ENCODE measurements around the gene SEPHS2. TPM values are rescaled to one million over a fixed set of nuclear protein-coding genes. Genes with fewer than 3 reads are reported as not detected.

SEPHS2 gene
- total and polyA plus RNA-seq, 2 experiments from 2014 or later: 29.7 to 43.0 TPM

DNA sequence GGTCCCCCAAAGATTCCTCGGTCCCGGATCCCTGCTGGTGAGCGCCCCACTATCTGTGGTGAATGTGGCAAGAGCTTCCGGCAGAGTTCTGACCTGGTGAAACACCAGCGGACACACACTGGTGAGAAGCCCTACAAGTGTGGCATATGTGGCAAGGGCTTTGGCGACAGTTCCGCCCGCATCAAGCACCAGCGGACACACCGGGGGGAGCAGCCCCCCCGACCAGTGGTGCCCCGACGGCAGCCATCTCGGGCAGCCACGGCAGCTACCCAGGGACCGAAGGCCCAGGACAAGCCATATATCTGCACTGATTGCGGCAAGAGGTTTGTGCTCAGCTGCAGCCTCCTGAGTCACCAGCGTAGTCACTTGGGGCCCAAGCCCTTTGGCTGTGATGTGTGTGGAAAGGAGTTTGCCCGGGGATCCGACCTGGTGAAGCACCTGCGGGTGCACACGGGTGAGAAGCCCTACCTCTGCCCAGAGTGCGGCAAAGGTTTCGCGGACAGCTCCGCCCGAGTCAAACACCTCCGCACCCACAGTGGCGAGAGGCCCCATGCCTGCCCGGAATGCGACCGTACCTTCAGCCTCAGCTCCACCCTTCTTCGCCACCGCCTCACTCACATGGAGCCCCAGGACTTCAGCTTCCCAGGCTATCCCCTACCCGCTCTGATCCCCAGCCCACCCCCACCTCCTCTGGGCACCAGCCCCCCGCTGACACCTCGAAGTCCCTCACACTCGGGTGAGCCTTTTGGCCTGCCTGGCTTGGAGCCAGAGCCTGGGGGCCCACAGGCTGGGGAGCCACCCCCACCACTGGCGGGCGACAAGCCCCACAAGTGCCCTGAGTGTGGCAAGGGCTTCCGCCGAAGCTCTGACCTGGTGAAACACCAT, 47.7 kb downstream of the SEPHS2 start:
- peaks cover 20% of the 10 kb centered on the region for H3K79me2 ChIP-seq (replicated peaks; ENCODE audit: insufficient read depth)
- peaks cover 40% of the 10 kb centered on the region for H3K4me1 Mint-ChIP-seq
- H3K4me2 ChIP-seq: no peak overlapping the region
- H2AFZ ChIP-seq: no peak overlapping the region
- no peak overlapping the region for H3K4me3 ChIP-seq
- H4K20me1 ChIP-seq (replicated peaks; ENCODE audit: insufficient read depth): peaks cover 15% of the 10 kb centered on the region; the same call in 1 of the 2 replicates
- H3K4me3 Mint-ChIP-seq: no peak overlapping the region
- no peak overlapping the region for H3K27ac ChIP-seq (ENCODE audit: low read depth)
- no peaks in the 10 kb centered on the region for H3K9me3 Mint-ChIP-seq
- H3K9me2 ChIP-seq (ENCODE audit: insufficient read depth): no peaks in the 10 kb centered on the region
- no peak for DNase-seq (ENCODE audit: low spot score)
- TF ChIP-seq POLR2AphosphoS5 (IDR thresholded peaks at IDR 0.05; ENCODE audit: low read depth) (no peak), ZNF114 (CRISPR knock-in tag; IDR thresholded peaks at IDR 0.05) (no peak), STAT1 (IDR thresholded peaks at IDR 0.05; ENCODE audit: unreplicated experiment) (no peak), EZH2 (IDR thresholded peaks at IDR 0.05; ENCODE audit: low read depth, unreplicated experiment) (no peak), ZNF331 (CRISPR knock-in tag; IDR thresholded peaks at IDR 0.05; ENCODE audit: low read depth) (no peak), EZH2phosphoT487 (IDR thresholded peaks at IDR 0.05; ENCODE audit: unreplicated experiment) (no peak), NANOG (IDR thresholded peaks at IDR 0.05; ENCODE audit: borderline replicate concordance) (no peak), JUNB (IDR thresholded peaks at IDR 0.05; ENCODE audit: unreplicated experiment) (no peak), CREB1 (CRISPR knock-in tag; IDR thresholded peaks at IDR 0.05; ENCODE audit: low read depth) (no peak)
- TF ChIP-seq, protein P1, sequence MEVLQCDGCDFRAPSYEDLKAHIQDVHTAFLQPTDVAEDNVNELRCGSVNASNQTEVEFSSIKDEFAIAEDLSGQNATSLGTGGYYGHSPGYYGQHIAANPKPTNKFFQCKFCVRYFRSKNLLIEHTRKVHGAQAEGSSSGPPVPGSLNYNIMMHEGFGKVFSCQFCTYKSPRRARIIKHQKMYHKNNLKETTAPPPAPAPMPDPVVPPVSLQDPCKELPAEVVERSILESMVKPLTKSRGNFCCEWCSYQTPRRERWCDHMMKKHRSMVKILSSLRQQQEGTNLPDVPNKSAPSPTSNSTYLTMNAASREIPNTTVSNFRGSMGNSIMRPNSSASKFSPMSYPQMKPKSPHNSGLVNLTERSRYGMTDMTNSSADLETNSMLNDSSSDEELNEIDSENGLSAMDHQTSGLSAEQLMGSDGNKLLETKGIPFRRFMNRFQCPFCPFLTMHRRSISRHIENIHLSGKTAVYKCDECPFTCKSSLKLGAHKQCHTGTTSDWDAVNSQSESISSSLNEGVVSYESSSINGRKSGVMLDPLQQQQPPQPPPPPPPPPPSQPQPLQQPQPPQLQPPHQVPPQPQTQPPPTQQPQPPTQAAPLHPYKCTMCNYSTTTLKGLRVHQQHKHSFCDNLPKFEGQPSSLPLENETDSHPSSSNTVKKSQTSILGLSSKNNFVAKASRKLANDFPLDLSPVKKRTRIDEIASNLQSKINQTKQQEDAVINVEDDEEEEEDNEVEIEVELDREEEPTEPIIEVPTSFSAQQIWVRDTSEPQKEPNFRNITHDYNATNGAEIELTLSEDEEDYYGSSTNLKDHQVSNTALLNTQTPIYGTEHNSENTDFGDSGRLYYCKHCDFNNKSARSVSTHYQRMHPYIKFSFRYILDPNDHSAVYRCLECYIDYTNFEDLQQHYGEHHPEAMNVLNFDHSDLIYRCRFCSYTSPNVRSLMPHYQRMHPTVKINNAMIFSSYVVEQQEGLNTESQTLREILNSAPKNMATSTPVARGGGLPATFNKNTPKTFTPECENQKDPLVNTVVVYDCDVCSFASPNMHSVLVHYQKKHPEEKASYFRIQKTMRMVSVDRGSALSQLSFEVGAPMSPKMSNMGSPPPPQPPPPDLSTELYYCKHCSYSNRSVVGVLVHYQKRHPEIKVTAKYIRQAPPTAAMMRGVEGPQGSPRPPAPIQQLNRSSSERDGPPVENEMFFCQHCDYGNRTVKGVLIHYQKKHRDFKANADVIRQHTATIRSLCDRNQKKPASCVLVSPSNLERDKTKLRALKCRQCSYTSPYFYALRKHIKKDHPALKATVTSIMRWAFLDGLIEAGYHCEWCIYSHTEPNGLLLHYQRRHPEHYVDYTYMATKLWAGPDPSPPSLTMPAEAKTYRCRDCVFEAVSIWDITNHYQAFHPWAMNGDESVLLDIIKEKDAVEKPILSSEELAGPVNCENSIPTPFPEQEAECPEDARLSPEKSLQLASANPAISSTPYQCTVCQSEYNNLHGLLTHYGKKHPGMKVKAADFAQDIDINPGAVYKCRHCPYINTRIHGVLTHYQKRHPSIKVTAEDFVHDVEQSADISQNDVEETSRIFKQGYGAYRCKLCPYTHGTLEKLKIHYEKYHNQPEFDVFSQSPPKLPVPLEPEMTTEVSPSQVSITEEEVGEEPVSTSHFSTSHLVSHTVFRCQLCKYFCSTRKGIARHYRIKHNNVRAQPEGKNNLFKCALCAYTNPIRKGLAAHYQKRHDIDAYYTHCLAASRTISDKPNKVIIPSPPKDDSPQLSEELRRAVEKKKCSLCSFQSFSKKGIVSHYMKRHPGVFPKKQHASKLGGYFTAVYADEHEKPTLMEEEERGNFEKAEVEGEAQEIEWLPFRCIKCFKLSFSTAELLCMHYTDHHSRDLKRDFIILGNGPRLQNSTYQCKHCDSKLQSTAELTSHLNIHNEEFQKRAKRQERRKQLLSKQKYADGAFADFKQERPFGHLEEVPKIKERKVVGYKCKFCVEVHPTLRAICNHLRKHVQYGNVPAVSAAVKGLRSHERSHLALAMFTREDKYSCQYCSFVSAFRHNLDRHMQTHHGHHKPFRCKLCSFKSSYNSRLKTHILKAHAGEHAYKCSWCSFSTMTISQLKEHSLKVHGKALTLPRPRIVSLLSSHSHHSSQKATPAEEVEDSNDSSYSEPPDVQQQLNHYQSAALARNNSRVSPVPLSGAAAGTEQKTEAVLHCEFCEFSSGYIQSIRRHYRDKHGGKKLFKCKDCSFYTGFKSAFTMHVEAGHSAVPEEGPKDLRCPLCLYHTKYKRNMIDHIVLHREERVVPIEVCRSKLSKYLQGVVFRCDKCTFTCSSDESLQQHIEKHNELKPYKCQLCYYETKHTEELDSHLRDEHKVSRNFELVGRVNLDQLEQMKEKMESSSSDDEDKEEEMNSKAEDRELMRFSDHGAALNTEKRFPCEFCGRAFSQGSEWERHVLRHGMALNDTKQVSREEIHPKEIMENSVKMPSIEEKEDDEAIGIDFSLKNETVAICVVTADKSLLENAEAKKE (CRISPR knock-in tag; IDR thresholded peaks at IDR 0.05): no peak
- TF ChIP-seq, protein P2, sequence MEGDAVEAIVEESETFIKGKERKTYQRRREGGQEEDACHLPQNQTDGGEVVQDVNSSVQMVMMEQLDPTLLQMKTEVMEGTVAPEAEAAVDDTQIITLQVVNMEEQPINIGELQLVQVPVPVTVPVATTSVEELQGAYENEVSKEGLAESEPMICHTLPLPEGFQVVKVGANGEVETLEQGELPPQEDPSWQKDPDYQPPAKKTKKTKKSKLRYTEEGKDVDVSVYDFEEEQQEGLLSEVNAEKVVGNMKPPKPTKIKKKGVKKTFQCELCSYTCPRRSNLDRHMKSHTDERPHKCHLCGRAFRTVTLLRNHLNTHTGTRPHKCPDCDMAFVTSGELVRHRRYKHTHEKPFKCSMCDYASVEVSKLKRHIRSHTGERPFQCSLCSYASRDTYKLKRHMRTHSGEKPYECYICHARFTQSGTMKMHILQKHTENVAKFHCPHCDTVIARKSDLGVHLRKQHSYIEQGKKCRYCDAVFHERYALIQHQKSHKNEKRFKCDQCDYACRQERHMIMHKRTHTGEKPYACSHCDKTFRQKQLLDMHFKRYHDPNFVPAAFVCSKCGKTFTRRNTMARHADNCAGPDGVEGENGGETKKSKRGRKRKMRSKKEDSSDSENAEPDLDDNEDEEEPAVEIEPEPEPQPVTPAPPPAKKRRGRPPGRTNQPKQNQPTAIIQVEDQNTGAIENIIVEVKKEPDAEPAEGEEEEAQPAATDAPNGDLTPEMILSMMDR (conservative IDR thresholded peaks at IDR 0.05; ENCODE audit: low read depth in 2 of 2): no peak
- TF ChIP-seq, protein P3, sequence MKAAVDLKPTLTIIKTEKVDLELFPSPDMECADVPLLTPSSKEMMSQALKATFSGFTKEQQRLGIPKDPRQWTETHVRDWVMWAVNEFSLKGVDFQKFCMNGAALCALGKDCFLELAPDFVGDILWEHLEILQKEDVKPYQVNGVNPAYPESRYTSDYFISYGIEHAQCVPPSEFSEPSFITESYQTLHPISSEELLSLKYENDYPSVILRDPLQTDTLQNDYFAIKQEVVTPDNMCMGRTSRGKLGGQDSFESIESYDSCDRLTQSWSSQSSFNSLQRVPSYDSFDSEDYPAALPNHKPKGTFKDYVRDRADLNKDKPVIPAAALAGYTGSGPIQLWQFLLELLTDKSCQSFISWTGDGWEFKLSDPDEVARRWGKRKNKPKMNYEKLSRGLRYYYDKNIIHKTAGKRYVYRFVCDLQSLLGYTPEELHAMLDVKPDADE (IDR thresholded peaks at IDR 0.05): no peak
- TF ChIP-seq, protein P4, sequence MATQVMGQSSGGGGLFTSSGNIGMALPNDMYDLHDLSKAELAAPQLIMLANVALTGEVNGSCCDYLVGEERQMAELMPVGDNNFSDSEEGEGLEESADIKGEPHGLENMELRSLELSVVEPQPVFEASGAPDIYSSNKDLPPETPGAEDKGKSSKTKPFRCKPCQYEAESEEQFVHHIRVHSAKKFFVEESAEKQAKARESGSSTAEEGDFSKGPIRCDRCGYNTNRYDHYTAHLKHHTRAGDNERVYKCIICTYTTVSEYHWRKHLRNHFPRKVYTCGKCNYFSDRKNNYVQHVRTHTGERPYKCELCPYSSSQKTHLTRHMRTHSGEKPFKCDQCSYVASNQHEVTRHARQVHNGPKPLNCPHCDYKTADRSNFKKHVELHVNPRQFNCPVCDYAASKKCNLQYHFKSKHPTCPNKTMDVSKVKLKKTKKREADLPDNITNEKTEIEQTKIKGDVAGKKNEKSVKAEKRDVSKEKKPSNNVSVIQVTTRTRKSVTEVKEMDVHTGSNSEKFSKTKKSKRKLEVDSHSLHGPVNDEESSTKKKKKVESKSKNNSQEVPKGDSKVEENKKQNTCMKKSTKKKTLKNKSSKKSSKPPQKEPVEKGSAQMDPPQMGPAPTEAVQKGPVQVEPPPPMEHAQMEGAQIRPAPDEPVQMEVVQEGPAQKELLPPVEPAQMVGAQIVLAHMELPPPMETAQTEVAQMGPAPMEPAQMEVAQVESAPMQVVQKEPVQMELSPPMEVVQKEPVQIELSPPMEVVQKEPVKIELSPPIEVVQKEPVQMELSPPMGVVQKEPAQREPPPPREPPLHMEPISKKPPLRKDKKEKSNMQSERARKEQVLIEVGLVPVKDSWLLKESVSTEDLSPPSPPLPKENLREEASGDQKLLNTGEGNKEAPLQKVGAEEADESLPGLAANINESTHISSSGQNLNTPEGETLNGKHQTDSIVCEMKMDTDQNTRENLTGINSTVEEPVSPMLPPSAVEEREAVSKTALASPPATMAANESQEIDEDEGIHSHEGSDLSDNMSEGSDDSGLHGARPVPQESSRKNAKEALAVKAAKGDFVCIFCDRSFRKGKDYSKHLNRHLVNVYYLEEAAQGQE (IDR thresholded peaks at IDR 0.05; ENCODE audit: unreplicated experiment): no peak
- H3K4me1 ChIP-seq (ENCODE audit: insufficient read depth): peaks cover 33% of the 10 kb centered on the region
- ATAC-seq: no peak
- H3K27me3 ChIP-seq (ENCODE audit: insufficient read depth): no peaks in the 10 kb centered on the region
- H3F3A ChIP-seq (replicated peaks; ENCODE audit: low read depth): peaks cover 56% of the 10 kb centered on the region
- H3K27me3 Mint-ChIP-seq (ENCODE audit: insufficient read depth, low read depth, poor library complexity): peaks cover 19% of the 10 kb centered on the region
- peaks cover 35% of the 10 kb centered on the region for H3K36me3 Mint-ChIP-seq (ENCODE audit: low read depth)
- no peak overlapping the region for H3K27ac Mint-ChIP-seq
- H3K36me3 ChIP-seq (ENCODE audit: insufficient read depth): peaks cover 9% of the 10 kb centered on the region; the same call in 1 of the 2 replicates
